Measurements from ENCODE around the gene CDC42BPA.

- TF ChIP-seq, protein P1, sequence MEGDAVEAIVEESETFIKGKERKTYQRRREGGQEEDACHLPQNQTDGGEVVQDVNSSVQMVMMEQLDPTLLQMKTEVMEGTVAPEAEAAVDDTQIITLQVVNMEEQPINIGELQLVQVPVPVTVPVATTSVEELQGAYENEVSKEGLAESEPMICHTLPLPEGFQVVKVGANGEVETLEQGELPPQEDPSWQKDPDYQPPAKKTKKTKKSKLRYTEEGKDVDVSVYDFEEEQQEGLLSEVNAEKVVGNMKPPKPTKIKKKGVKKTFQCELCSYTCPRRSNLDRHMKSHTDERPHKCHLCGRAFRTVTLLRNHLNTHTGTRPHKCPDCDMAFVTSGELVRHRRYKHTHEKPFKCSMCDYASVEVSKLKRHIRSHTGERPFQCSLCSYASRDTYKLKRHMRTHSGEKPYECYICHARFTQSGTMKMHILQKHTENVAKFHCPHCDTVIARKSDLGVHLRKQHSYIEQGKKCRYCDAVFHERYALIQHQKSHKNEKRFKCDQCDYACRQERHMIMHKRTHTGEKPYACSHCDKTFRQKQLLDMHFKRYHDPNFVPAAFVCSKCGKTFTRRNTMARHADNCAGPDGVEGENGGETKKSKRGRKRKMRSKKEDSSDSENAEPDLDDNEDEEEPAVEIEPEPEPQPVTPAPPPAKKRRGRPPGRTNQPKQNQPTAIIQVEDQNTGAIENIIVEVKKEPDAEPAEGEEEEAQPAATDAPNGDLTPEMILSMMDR (IDR thresholded peaks at IDR 0.05; ENCODE audit: borderline replicate concordance, extremely low read depth, low read length, poor library complexity, severe bottlenecking), result no peak
- TF ChIP-seq EZH2 (IDR thresholded peaks at IDR 0.05; ENCODE audit: borderline replicate concordance, low read depth, low read length, severe bottlenecking), result no peak
Measured at GRCh38 chr1:227073786-227074185, 244.5 kb downstream of the CDC42BPA start.
